Endothelial cell of umbilical vein (primary cell): ENCODE data around the gene SEC61G. TPM values are rescaled to one million over a fixed set of nuclear protein-coding genes. Genes with fewer than 3 reads are reported as not detected.

Source experiments
- BruUV-seq: library from RNA; stranded (reverse); fragments of 400-500 nt; replicated peaks from 2 replicates; lab custom pipeline; 2021; lab: Mats Ljungman, UMichigan
- CTCF ChIA-PET: fragments of 300-600, 350-600 bp; sonication (Branson Sonifier 250); formaldehyde crosslinking; loops from one replicate; lab custom pipeline; 2021; ENCODE audit warnings: antibody characterized with exemption, inconsistent platforms; lab: Charles Lee
- POLR2A ChIA-PET: fragments of 300-600, 350-600 bp; sonication (Branson Sonifier 250); formaldehyde crosslinking; loops from one replicate; lab custom pipeline; 2021; ENCODE audit warnings: antibody characterized with exemption, inconsistent platforms; lab: Charles Lee
- DNase-seq: peaks from one replicate; pipeline ENCODE4 v3.0.0-alpha.2; 2011; ENCODE audit warnings: low read depth, low spot score
- FAIRE-seq: peaks from 2 replicates; lab custom pipeline; 2011; peaks lifted over from hg19 to GRCh38; lab: Jason Lieb, UNC
- H2AFZ ChIP-seq: 2 replicates; pipeline ENCODE4 v1.6.0; 2012; ENCODE audit warnings: low read depth, low read length, control low read depth, inconsistent platforms
- H3K27ac ChIP-seq: 2 replicates; pipeline ENCODE4 v1.5.1; 2011; ENCODE audit warnings: low read depth, mild to moderate bottlenecking, control low read depth, low read length, moderate library complexity; ENCODE audit not compliant: insufficient read depth
- H3K27me3 ChIP-seq, 2 experiments: 2 replicates each; pipeline versions ENCODE4 v1.6.0 to v1.6.1; 2011; ENCODE audit warnings: low read length in 2 of 2, mixed read lengths in 1 of 2; ENCODE audit not compliant: control insufficient read depth in 2 of 2, insufficient read depth in 2 of 2
- H3K36me3 ChIP-seq, 2 experiments: 2 replicates in 1 of 2; 3 replicates in 1 of 2; pipeline ENCODE4 v1.5.1; 2011; ENCODE audit warnings: low read length in 2 of 2, mild to moderate bottlenecking in 1 of 2, moderate library complexity in 1 of 2; ENCODE audit not compliant: control insufficient read depth in 2 of 2, insufficient read depth in 2 of 2; ENCODE audit errors: extremely low read depth in 1 of 2
- H3K4me1 ChIP-seq: 3 replicates; pipeline ENCODE4 v1.5.1; 2011; ENCODE audit warnings: mild to moderate bottlenecking, low read length; ENCODE audit not compliant: control insufficient read depth, insufficient read depth; ENCODE audit errors: extremely low read depth
- H3K4me2 ChIP-seq: 2 replicates; pipeline ENCODE4 v1.6.1; 2011; ENCODE audit warnings: low read length, control low read depth, mixed read lengths; ENCODE audit not compliant: insufficient read depth
- H3K4me3 ChIP-seq, 3 experiments: fragments of 200-600 bp in 1 of 3; sonication (generic), shearing (Covaris generic) in 1 of 3; replicated peaks in 1 of 3; 2 replicates each; pipeline ENCODE4 v1.5.1; 2011 to 2016; ENCODE audit warnings: control low read depth in 3 of 3, low read length in 3 of 3, mild to moderate bottlenecking in 2 of 3, inconsistent platforms in 1 of 3, low read depth in 1 of 3, moderate library complexity in 1 of 3; ENCODE audit not compliant: insufficient read depth in 1 of 3
- H3K79me2 ChIP-seq: 2 replicates; pipeline ENCODE4 v1.6.0; 2012; ENCODE audit warnings: low read length, inconsistent platforms; ENCODE audit not compliant: control insufficient read depth, insufficient read depth
- H3K9ac ChIP-seq: replicated peaks from 2 replicates; pipeline ENCODE3; 2011; ENCODE audit warnings: low read length, control low read depth; ENCODE audit not compliant: insufficient read depth; ENCODE audit errors: extremely low read depth
- H3K9me1 ChIP-seq: replicated peaks from 3 replicates; pipeline ENCODE4 v1.6.0; 2011; ENCODE audit warnings: mild to moderate bottlenecking, low read length; ENCODE audit not compliant: control insufficient read depth, insufficient read depth; ENCODE audit errors: extremely low read depth
- H3K9me3 ChIP-seq: replicated peaks from 2 replicates; pipeline ENCODE4 v1.5.1; 2012; ENCODE audit warnings: low read length, inconsistent platforms; ENCODE audit not compliant: control insufficient read depth, insufficient read depth
- H4K20me1 ChIP-seq: replicated peaks from 2 replicates; pipeline ENCODE3; 2011; ENCODE audit warnings: mild to moderate bottlenecking, low read length; ENCODE audit not compliant: control insufficient read depth, insufficient read depth; ENCODE audit errors: extremely low read depth
- CTCF ChIP-seq, 2 donors: IDR thresholded peaks; 1 replicate in 1 of 2; 2 replicates in 1 of 2; pipeline ENCODE4 v1.5.1; 2011; ENCODE audit warnings: low read length in 2 of 2, mild to moderate bottlenecking in 2 of 2, moderate library complexity in 2 of 2, control low read depth in 1 of 2, inconsistent platforms in 1 of 2, low read depth in 1 of 2; ENCODE audit not compliant: insufficient read depth in 1 of 2; ENCODE audit errors: extremely low read depth in 1 of 2
- EZH2 ChIP-seq: IDR thresholded peaks from 2 replicates; pipeline ENCODE4 v1.6.1; 2012; ENCODE audit warnings: borderline replicate concordance, low read depth, mild to moderate bottlenecking, moderate library complexity, low read length, inconsistent platforms; ENCODE audit not compliant: severe bottlenecking
- FOS ChIP-seq: IDR thresholded peaks from 2 replicates; pipeline ENCODE4 v1.6.1; 2011; ENCODE audit warnings: mild to moderate bottlenecking, low read length, moderate library complexity, borderline replicate concordance; ENCODE audit not compliant: insufficient read depth
- GATA2 ChIP-seq: IDR thresholded peaks from 2 replicates; pipeline ENCODE4 v1.7.0; 2011; ENCODE audit warnings: low read depth, mild to moderate bottlenecking, moderate library complexity, mixed read lengths, low read length; ENCODE audit not compliant: insufficient read length, insufficient read depth
- JUN ChIP-seq: IDR thresholded peaks from 2 replicates; pipeline ENCODE4 v1.6.1; 2011; ENCODE audit warnings: borderline replicate concordance, low read depth; ENCODE audit not compliant: insufficient read length, insufficient read depth
- MAX ChIP-seq: IDR thresholded peaks from 2 replicates; pipeline ENCODE4 v1.6.1; 2011; ENCODE audit not compliant: insufficient read depth, insufficient read length
- MYC ChIP-seq: IDR thresholded peaks from one replicate; pipeline ENCODE4 v1.6.1; 2011; ENCODE audit warnings: mild to moderate bottlenecking, low read depth, low read length
- POLR2AphosphoS5 ChIP-seq: IDR thresholded peaks from 2 replicates; pipeline ENCODE4 v1.6.1; 2012; ENCODE audit warnings: low read depth, mild to moderate bottlenecking, control low read depth, low read length, moderate library complexity; ENCODE audit not compliant: insufficient read depth
- dilution Hi-C: fragments of 300-500 bp; cut with MboI; formaldehyde crosslinking; loops from one replicate; pipeline ENCODE4 v1.15.0; 2019; ENCODE audit warnings: low sequenced_read_pairs; ENCODE audit not compliant: extremely low pct_ligation_motif_present
- intact Hi-C: fragments of 100-400 bp; cut with micrococcal nuclease; formaldehyde crosslinking; loops from one replicate; pipeline ENCODE4 v1.10.0; 2022
- polyA plus RNA-seq, 4 experiments: library from polyadenylated mRNA; depleted of rRNA in 3 of 4; stranded (reverse) in 3 of 4; unstranded in 1 of 4; fragments of >200 nt; gene quantifications; 2 replicates each; pipeline versions ENCODE4 v1.2.1 to v1.2.3, GENCODE V29; 2011 to 2012; ENCODE audit warnings: missing spikeins in 1 of 4
- total RNA-seq: library from RNA; stranded (reverse); gene quantifications from 2 replicates; pipeline ENCODE4 v1.2.3, GENCODE V29; 2021

The SEC61G gene
- total and polyA plus RNA-seq, 2 donors (not counting 3 experiments of a cell fraction or from before 2014, with no cell fraction given): 201 to 401 TPM

GRCh38 chr7:54738737-54739136 is 20.3 kb downstream of the SEC61G start:
- Histone ChIP-seq H3K27me3 (no peaks in the 10 kb centered on the region), H3K79me2 (no peaks in the 10 kb centered on the region), H3K4me1 (no peaks in the 10 kb centered on the region), H3K27ac (no peak overlapping the region), H3K4me3 (no peak overlapping the region), H3K36me3 (no peaks in the 10 kb centered on the region), H4K20me1 (no peaks in the 10 kb centered on the region), H3K9me1 (no peaks in the 10 kb centered on the region), H3K9me3 (no peaks in the 10 kb centered on the region), H3K4me2 (no peak overlapping the region), H3K9ac (no peak overlapping the region), H2AFZ (no peak overlapping the region)
- ChIA-PET CTCF (no interaction called here), POLR2A (no interaction called here)
- intact Hi-C loops (no loop called here), dilution Hi-C loops (no loop called here)
- no TSS peak for BruUV-seq
- no peak for FAIRE-seq
- DNase-seq: no peak
- TF ChIP-seq EZH2 (no peak), MAX (no peak), POLR2AphosphoS5 (no peak), JUN (no peak), FOS (no peak), CTCF (IDR thresholded peaks at IDR 0.05; ENCODE audit: extremely low read depth in 1 of 2, insufficient read depth in 1 of 2, low read depth in 1 of 2, low read length in 2 of 2) (no peak), MYC (no peak), GATA2 (no peak)
